GM08714 (cell line): ENCODE data around the gene SCYGR7.

Experiments
- H3K4me3 ChIP-seq: fragments of 200-500 bp; sonication (Bioruptor generic); 2 replicates; pipeline ENCODE4 v1.5.1; 2014; ENCODE audit warnings: mild to moderate bottlenecking, low read length, inconsistent platforms
- ZNF274 ChIP-seq: IDR thresholded peaks from 2 replicates; pipeline ENCODE4 v1.6.1; 2012; ENCODE audit warnings: mild to moderate bottlenecking, low read depth, low read length

The SCYGR7 gene

DNA sequence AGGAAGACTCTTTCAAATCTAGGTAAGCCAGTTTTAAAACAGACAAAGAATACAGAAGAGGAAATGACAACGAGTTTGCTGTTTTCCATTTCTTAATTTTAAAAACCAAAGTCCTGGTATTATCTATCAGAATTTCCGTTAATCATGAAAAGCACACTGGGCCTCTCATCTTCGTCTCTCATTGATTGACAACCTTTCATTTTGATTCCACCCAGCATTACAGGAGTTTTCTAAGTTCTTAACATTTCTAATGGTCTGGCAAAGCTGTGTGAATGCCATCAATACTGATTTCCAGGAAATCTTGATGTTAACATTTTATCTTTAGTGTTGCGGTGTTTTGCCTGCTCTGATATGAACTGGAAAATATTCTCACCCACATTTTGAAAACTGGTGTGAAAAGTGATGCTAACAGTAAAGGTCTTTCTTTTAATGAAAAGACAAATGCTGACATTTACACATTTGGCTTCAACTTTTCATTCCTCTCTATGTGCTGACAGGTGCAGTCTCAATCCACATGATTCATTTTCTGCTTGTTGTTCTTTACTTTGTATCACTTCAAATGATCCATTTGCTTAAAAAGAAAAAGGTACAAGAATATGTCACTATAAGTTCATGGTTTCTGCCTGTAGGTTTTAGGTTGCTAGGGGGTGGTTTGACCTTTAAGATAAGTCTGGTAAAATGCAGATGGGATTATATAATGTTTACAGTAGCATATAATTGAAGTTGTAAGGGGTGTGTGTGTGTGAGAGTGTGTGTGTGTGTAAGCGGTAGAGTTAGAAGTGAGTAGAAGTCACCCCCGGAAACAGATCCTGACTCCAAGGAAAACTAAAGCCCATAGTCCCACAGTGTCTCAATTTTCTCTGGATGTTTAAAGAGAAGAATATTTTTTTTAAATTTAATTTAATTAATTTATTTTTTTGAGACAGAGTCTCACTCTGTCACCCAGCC is 47.0 kb downstream of the SCYGR7 start:
- TF ChIP-seq ZNF274, result no peak
- no peak overlapping the region for H3K4me3 ChIP-seq
